K562 (cell line): Measurements from ENCODE around the gene S100A3. TPM values are rescaled to one million over a fixed set of nuclear protein-coding genes. Genes with fewer than 3 reads are reported as not detected.

Experiments used
- ATAC-seq: fragments of 200-7000 bp; cut with Tn5 transposase; 3 replicates; pipeline ENCODE4 v1.9.1; 2020; ENCODE audit warnings: moderate library complexity
- BruUV-seq: library from RNA; stranded (reverse); fragments of 400-500 nt; replicated peaks from 2 replicates; lab custom pipeline; 2021; lab: Mats Ljungman, UMichigan
- CTCF ChIA-PET: fragments of 300-600 bp; formaldehyde crosslinking; extraction: SDS; loops from one replicate; lab custom pipeline; 2021; ENCODE audit warnings: low intra/inter-chr PET ratio; lab: Yijun Ruan, JAX
- POLR2A ChIA-PET: fragments of 300-600, 350-650 bp; sonication (Branson Sonifier 250); formaldehyde crosslinking; extraction: SDS; loops from one replicate; lab custom pipeline; 2021; ENCODE audit warnings: antibody characterized with exemption, inconsistent platforms; lab: Yijun Ruan, JAX
- DNase-seq, 4 experiments: peaks; one replicate each; pipeline versions ENCODE4 v3.0.0 to v3.0.0-alpha.2; 2011 to 2018; ENCODE audit warnings: low spot score in 3 of 4, mixed read lengths in 3 of 4; ENCODE audit errors: extremely low read depth in 1 of 4
- FAIRE-seq: peaks from 2 replicates; lab custom pipeline; 2011; peaks lifted over from hg19 to GRCh38; lab: Jason Lieb, UNC
- H2AFZ ChIP-seq: 2 replicates; pipeline ENCODE4 v1.6.0; 2011; ENCODE audit warnings: low read depth, low read length, control low read depth, inconsistent platforms
- H3K27ac ChIP-seq: fragments of 200-600 bp; 3 replicates; pipeline ENCODE4 v1.8.0; 2011; ENCODE audit warnings: low read depth, mild to moderate bottlenecking, control low read depth, inconsistent platforms, low read length, moderate library complexity, mixed read lengths; ENCODE audit errors: extremely low read depth
- H3K27me3 ChIP-seq, 2 experiments: fragments of 300-600 bp in 1 of 2; 2 replicates in 1 of 2; 3 replicates in 1 of 2; pipeline versions ENCODE4 v1.6.0 to v1.8.0; 2011; ENCODE audit warnings: inconsistent platforms in 2 of 2, low read length in 2 of 2, mild to moderate bottlenecking in 1 of 2, mixed read lengths in 1 of 2, moderate library complexity in 1 of 2; ENCODE audit not compliant: control insufficient read depth in 2 of 2, insufficient read depth in 2 of 2
- H3K36me3 ChIP-seq: fragments of 300-600 bp; 3 replicates; pipeline ENCODE4 v1.8.0; 2011; ENCODE audit warnings: mild to moderate bottlenecking, low read length, inconsistent platforms; ENCODE audit not compliant: control insufficient read depth, insufficient read depth
- H3K4me1 ChIP-seq, 2 experiments: fragments of 200-600 bp in 1 of 2; replicated peaks in 1 of 2; 2 replicates in 1 of 2; 3 replicates in 1 of 2; pipeline versions ENCODE4 v1.5.1 to v1.8.0; 2011; ENCODE audit warnings: inconsistent platforms in 2 of 2, low read length in 2 of 2, mild to moderate bottlenecking in 1 of 2, mixed read lengths in 1 of 2, moderate library complexity in 1 of 2; ENCODE audit not compliant: control insufficient read depth in 2 of 2, insufficient read depth in 2 of 2
- H3K4me2 ChIP-seq: 2 replicates; pipeline ENCODE4 v1.6.1; 2011; ENCODE audit warnings: low read length, control low read depth, inconsistent platforms, mixed read lengths; ENCODE audit not compliant: insufficient read depth
- H3K4me3 ChIP-seq: fragments of 200-600 bp; sonication (generic), shearing (Covaris generic); 2 replicates; pipeline ENCODE4 v1.5.1; 2016; ENCODE audit warnings: control low read depth, inconsistent platforms
- H3K79me2 ChIP-seq: fragments of 200-600 bp; 3 replicates; pipeline ENCODE4 v1.8.0; 2011; ENCODE audit warnings: low read length, inconsistent platforms; ENCODE audit not compliant: control insufficient read depth, insufficient read depth
- H3K9ac ChIP-seq, 2 experiments: 2 replicates each; pipeline versions ENCODE4 v1.6.0 to v1.6.1; 2011; ENCODE audit warnings: low read depth in 2 of 2, low read length in 2 of 2, control low read depth in 1 of 2, inconsistent platforms in 1 of 2, mild to moderate bottlenecking in 1 of 2, mixed read lengths in 1 of 2; ENCODE audit not compliant: insufficient read depth in 1 of 2
- H3K9me1 ChIP-seq: one replicate; pipeline ENCODE4 v1.6.0; 2011; ENCODE audit warnings: inconsistent platforms, mild to moderate bottlenecking, low read length, moderate library complexity; ENCODE audit not compliant: control insufficient read depth, insufficient read depth
- H3K9me3 ChIP-seq: replicated peaks from 2 replicates; pipeline ENCODE4 v1.5.1; 2011; ENCODE audit warnings: low read depth, low read length, inconsistent platforms; ENCODE audit not compliant: control insufficient read depth, insufficient read depth
- H4K20me1 ChIP-seq: replicated peaks from 2 replicates; pipeline ENCODE4 v1.6.1; 2011; ENCODE audit warnings: low read length, inconsistent platforms, mixed read lengths; ENCODE audit not compliant: control insufficient read depth, insufficient read depth
- KAT7 ChIP-seq: sonication (generic); formaldehyde crosslinking; IDR thresholded peaks from 2 replicates; pipeline ENCODE4 v1.8.0; 2022; ENCODE audit warnings: missing genetic modification reagents, mild to moderate bottlenecking, borderline replicate concordance
- SRSF9 ChIP-seq: fragments of 200-400 bp; formaldehyde crosslinking; IDR thresholded peaks from 2 replicates; pipeline ENCODE4 v1.6.1; 2017; ENCODE audit warnings: low read depth, low read length, borderline replicate concordance
- ZBTB40 ChIP-seq, 2 experiments: fragments of 450-650 bp in 1 of 2; sonication (generic) in 1 of 2; formaldehyde crosslinking in 1 of 2; IDR thresholded peaks; 2 replicates each; pipeline versions ENCODE4 v1.7.1 to v1.9.0; 2016 to 2022; ENCODE audit warnings: inconsistent platforms in 1 of 2, mild to moderate bottlenecking in 1 of 2, missing genetic modification reagents in 1 of 2
- ZHX1 ChIP-seq: fragments of 150-350 bp; conservative IDR thresholded peaks from 2 replicates; pipeline ENCODE4 v1.6.1; 2014; ENCODE audit warnings: low read length
- ZNF3 ChIP-seq: fragments of 250-450 bp; sonication (Bioruptor Pico); IDR thresholded peaks from 2 replicates; pipeline ENCODE4 v1.5.0; 2021; ENCODE audit warnings: mild to moderate bottlenecking, moderate library complexity
- ZNF512 ChIP-seq: IDR thresholded peaks from 2 replicates; pipeline ENCODE4 v1.6.1; 2016; ENCODE audit warnings: missing genetic modification characterization, missing compliant biosample characterization
- WGBS: fragments of 100-300 bp; shearing (Covaris generic); methylation state at CpG from one replicate; pipeline ENCODE4 v1.1.6; 2016; ENCODE audit warnings: low coverage, mixed read lengths; ENCODE audit not compliant: insufficient coverage; ENCODE audit errors: missing lambda C conversion rate; 5-methylcytosine and 5-hydroxymethylcytosine counted together
- in situ Hi-C: fragments of 300-500 bp; cut with MboI; formaldehyde crosslinking; loops from 4 replicates; pipeline ENCODE4 v1.15.0; 2018; ENCODE audit warnings: inconsistent platforms, mixed read lengths
- intact Hi-C: fragments of 100-400 bp; cut with micrococcal nuclease; formaldehyde crosslinking; loops from 2 replicates; pipeline ENCODE4 v1.14.2; 2022
- polyA plus RNA-seq, 8 experiments: library from polyadenylated mRNA; depleted of rRNA in 4 of 8; stranded (reverse) in 5 of 8; unstranded in 3 of 8; fragments of >200 nt; fragmentation: Nextera tagmentation in 2 of 8; fragmentation: Illumina TruSeq in 1 of 8; extraction: Ambion mirVana in 2 of 8; extraction: Trizol in 1 of 8; gene quantifications; 2 replicates each; pipeline versions ENCODE4 v1.2.1 to v1.2.3, GENCODE V29; 2011 to 2014; ENCODE audit warnings: inconsistent platforms in 1 of 8, missing spikeins in 1 of 8
- total RNA-seq, 7 experiments: library from RNA; depleted of rRNA in 6 of 7; stranded (reverse); fragments of >200 nt in 6 of 7; fragmentation: Illumina TruSeq in 2 of 7; extraction: Trizol in 2 of 7; gene quantifications; 2 replicates each; pipeline versions ENCODE4 v1.2.1 to v1.2.3, GENCODE V29; 2011 to 2021; ENCODE audit warnings: low replicate concordance in 1 of 7

S100A3 gene
- total and polyA plus RNA-seq, 9 of the 15 experiments (the other 6 are each of a cell fraction or from before 2014, with no cell fraction given): 0.08 to 1.7 (median 0.18) TPM; not detected in 4

- no peak for ATAC-seq
- Histone ChIP-seq H3K36me3 (no peaks in the 10 kb centered on the region), H3K4me3 (no peak overlapping the region), H3K27ac (no peak overlapping the region), H3K79me2 (no peaks in the 10 kb centered on the region), H3K9ac (no peak overlapping the region), H3K9me3 (no peaks in the 10 kb centered on the region), H3K4me2 (no peak overlapping the region), H3K9me1 (no peaks in the 10 kb centered on the region), H3K27me3 (no peaks in the 10 kb centered on the region), H4K20me1 (no peaks in the 10 kb centered on the region), H2AFZ (no peak overlapping the region), H3K4me1 (peaks cover 0 to 6% of the 10 kb centered on the region in 2 experiments; a peak in 1 of 5 replicates)
- in situ Hi-C loops: no loop called here
- ChIA-PET CTCF (no interaction called here), POLR2A (interaction anchor here (0.6 to 1.8 kb wide), 4 partner anchors 30 to 66 kb away, joined by 3 to 4 read pairs (median 4); partner anchors contain the start of genes S100A1 and S100A14)
- peak; percentile 29 for FAIRE-seq
- no peak for TF ChIP-seq ZNF3
- TF ChIP-seq SRSF9: no peak
- no peak for TF ChIP-seq ZBTB40 (IDR thresholded peaks at IDR 0.05)
- TF ChIP-seq ZBTB40 (CRISPR knock-in tag; IDR thresholded peaks at IDR 0.05): no peak
- no peak for TF ChIP-seq ZHX1
- TF ChIP-seq ZNF512: 0 out of 2 replicates have a peak, but pooled peaks have one; percentile 11
- no peak for TF ChIP-seq KAT7
- WGBS: 0% methylated on average over 1 of the region's 1 CpG
- intact Hi-C loops: no loop called here
- no peak for DNase-seq
- no TSS peak for BruUV-seq
Measured at GRCh38 chr1:153586347-153586746, 37.3 kb upstream of the S100A3 start.
